HG03103 (cell line): ENCODE measurements around the gene TNN.
"Not testable (repeated sequence)": the region's sequence is repeated elsewhere in the genome, so short reads cannot be mapped to it uniquely, and the experiment has no call there.

ENCODE experiments used
- ATAC-seq: cut with Tn5 transposase; IDR thresholded peaks from one replicate; pipeline ENCODE4 v1.9.1; 2021; ENCODE audit warnings: low read depth; ENCODE audit not compliant: unreplicated experiment

The TNN gene

GRCh38 chr1:175067362-175068106 is at the start of gene TNN:
Gene TNN, plus strand, starts transcription at chr1:175067833. Its CDS starts 9,586 bp downstream, at chr1:175077419.
- no peak for ATAC-seq

GRCh38 chr1:175019524-175019923 is 48.1 kb upstream of the TNN start:
- ATAC-seq: no peak

GRCh38 chr1:175023043-175023921 is 44.4 kb upstream of the TNN start, which contains the start of gene MRPS14:
Gene MRPS14, minus strand, starts transcription at chr1:175023425. Its CDS starts 17 bp downstream, at chr1:175023408.
- peak; percentile 94 for ATAC-seq

- not testable (repeated sequence) for ATAC-seq
These were observed 43.8 kb upstream of the TNN start for GRCh38 chr1:175023922-175024242.

- no peak for ATAC-seq
These were observed 42.9 kb upstream of the TNN start for GRCh38 chr1:175024773-175025172.

- ATAC-seq: no peak
These were observed 33.7 kb upstream of the TNN start for GRCh38 chr1:175033953-175034352.

GRCh38 chr1:175034775-175035174 is 32.9 kb upstream of the TNN start:
- no peak for ATAC-seq

GRCh38 chr1:175035865-175036264 is 31.8 kb upstream of the TNN start:
- ATAC-seq: no peak

- ATAC-seq: no peak
These were observed 31.2 kb upstream of the TNN start for GRCh38 chr1:175036476-175036875.

- no peak for ATAC-seq
These were observed 30.2 kb upstream of the TNN start for GRCh38 chr1:175037416-175037815.

GRCh38 chr1:175040324-175040879 is 27.2 kb upstream of the TNN start:
- ATAC-seq: no peak

- ATAC-seq: no peak
These were observed 25.0 kb upstream of the TNN start for GRCh38 chr1:175042650-175043049.

GRCh38 chr1:175043824-175044223 is 23.8 kb upstream of the TNN start:
- ATAC-seq: no peak

- not testable (repeated sequence) for ATAC-seq
These were observed 23.0 kb upstream of the TNN start for GRCh38 chr1:175044591-175044990.

GRCh38 chr1:175045097-175045496 is 22.5 kb upstream of the TNN start:
- no peak for ATAC-seq

- ATAC-seq: no peak
These were observed 22.1 kb upstream of the TNN start for GRCh38 chr1:175045519-175045918.

GRCh38 chr1:175050992-175051391 is 16.6 kb upstream of the TNN start:
- ATAC-seq: no peak

GRCh38 chr1:175054736-175055135 is 12.9 kb upstream of the TNN start:
- no peak for ATAC-seq

- no peak for ATAC-seq
These were observed 5.3 kb upstream of the TNN start for GRCh38 chr1:175062339-175062738.

- ATAC-seq: no peak
These were observed 4.8 kb upstream of the TNN start for GRCh38 chr1:175062858-175063257.

- no peak for ATAC-seq
These were observed 3.2 kb downstream of the TNN start for GRCh38 chr1:175070818-175071217.
